Effector CD8-positive, alpha-beta T cell (primary cell): ENCODE measurements around the gene LRIT1.

Experiments used
- DNase-seq: peaks from one replicate; lab custom pipeline; 2025; lab: John Stamatoyannopoulos, UW

Gene LRIT1

DNA sequence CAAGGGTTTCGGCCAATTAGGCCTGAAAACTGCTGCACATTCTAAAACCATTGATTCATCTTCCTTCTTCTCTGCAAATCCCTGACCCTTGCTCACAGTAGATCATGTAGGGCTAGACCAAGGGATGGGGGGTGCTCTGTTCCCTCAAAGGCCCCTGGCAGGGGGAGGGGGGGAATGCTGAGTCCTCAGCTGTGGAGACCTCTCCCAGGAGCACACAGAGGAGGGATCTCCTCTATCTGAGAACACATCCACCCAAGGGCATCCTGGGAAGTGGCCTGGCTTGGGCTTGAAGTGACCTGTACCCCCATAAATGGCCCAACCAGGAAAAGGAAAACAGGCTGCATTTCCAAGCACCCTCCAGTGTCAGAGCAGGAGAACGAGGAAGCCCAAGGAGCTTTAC, 48.0 kb downstream of the LRIT1 start:
- DNase-seq: no peak

DNA sequence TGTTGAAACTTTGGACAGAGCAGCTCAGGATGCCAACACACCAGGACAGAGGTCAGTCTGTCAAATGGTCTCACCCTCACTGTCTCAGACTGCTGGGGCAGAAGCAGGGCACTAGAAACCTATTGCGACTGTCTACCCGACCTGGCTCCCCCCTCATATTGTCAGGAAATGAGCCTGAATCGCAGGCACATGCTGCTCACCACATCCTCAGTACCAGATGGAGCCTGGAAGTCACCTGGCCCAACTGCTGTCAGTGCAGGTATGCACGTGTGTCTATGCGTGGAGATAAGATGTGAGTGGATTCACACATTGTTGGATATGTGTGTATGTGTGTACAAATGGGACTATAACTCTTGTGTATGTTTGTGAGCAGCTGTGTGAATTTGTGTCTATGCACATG, 50.2 kb downstream of the LRIT1 start:
- no peak for DNase-seq

DNA sequence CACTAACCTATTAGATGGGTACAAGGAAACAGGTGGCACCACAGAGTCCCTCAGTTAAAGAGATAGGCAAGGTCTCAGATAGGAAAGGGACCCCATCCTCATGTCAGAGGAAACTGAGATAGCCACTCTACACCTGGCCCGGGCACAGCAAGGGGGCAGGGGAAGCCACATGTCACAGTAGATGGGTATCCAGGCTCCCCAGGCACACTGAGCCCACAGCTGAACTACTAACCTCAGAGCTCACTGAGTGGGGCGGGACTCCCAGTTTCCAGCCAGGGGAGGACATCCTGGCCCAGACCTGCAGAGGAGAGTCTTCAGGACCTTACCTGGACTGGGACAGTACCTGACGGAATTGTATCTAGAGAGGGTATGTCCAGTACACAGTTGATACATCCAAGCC, 50.7 kb downstream of the LRIT1 start:
- no peak for DNase-seq

DNA sequence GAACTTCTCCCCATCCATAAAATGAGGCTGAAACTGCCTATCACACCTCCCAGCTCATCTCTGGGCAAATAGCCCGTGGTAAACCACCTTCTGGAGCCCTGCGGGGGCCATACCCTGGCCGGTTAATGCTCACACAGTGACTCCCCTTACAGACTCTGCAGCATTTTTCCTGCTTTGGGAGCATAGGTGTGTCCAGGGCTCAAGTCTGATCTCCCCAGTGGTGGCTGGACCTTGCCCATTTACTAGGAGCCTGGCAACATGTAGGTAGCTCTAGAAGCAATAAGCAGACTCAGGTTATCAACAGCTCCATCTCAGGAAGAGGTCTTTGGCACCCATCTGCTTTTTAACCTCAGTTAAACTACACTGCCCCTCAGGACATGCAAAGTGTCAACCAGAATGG, 52.5 kb downstream of the LRIT1 start:
- DNase-seq: no peak

DNA sequence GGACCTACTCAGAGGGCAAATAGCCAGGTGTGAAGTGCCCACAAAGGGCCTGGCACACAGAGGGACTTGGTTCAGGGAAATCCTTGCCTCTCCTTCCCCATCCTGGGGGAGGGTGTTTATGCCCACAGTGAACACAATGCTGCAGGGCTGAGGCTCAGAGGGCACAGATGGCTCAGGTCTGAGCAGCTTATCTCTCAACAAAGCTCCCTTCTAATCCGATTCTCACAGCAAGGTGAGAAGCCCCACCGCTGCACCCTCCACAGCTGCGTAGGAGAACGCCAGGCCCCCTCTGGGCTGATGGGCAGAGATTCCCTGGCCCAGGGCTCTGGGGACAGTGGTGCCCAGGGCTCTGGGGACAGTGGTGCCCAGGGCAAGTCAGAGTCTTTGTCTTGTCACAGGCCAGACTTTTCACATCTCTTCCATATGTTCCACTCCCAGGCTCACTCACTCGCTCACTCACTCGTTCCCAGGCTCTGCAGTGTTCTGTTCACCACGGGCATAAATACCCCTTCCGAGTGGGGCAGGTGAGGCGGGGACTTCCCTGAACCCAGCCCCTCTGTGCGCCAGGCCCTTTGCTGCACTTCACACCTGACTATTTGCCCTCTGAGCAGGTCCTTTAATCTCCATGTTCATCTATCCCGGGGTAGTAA, 55.7 kb downstream of the LRIT1 start:
- DNase-seq: no peak

DNA sequence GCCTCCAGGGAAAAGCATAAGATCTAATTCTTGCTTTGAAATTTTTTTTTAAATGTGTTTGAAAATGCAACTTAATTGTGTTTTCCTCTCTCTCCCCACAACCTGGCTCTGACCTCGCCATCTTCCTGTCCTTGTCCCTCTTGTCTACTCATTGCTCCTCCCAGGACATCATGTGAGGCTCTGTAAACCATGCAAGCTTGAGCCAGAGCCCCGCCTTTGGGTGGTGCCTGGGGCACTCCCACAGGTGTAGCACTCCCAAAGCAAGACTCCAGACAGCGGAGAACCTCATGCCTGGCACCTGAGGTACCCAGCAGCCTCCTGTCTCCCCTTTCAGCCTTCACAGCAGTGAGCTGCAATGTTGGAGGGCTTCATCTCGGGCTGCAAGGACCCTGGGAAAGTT, 56.8 kb downstream of the LRIT1 start:
- DNase-seq: no peak

DNA sequence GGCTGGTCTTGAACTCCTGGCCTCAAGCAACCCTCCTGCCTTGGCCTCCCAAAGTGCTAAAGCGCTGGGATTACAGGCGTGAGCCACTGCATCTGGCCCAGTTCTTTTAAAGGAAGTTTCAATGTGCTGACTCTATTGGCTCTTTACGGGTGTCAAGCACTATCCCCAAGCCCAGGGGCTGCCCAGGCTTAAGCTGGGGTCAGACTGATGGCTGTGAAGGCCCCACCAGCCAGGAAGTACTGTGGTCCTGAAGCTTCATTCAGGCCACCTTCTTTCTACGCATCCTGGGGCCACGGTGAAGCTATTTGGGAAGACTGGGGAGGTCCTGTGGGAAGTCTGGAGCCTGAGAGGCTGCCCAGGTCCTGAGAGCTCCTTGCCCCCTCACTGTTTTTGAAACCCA, 59.7 kb downstream of the LRIT1 start:
- DNase-seq: no peak
